Activated naive CD8-positive, alpha-beta T cell treated with anti-CD3 and anti-CD28 coated beads for 36 hours (primary cell): Measurements from ENCODE around the gene PDGFRB. TPM values are rescaled to one million over a fixed set of nuclear protein-coding genes. Genes with fewer than 3 reads are reported as not detected.
A peak's percentile ranks its signal among the peaks of the same experiment; 100 is the strongest.

Experiments used
- DNase-seq: peaks from one replicate; pipeline ENCODE4 v3.0.0; 2021
- H3K27ac Mint-ChIP-seq: one replicate; pipeline ENCODE4 v1.8.0; 2022; ENCODE audit warnings: mild to moderate bottlenecking, moderate library complexity, mixed read lengths
- H3K27me3 Mint-ChIP-seq: one replicate; pipeline ENCODE4 v1.8.0; 2022; ENCODE audit warnings: mild to moderate bottlenecking, mixed read lengths
- H3K36me3 Mint-ChIP-seq: one replicate; pipeline ENCODE4 v1.8.0; 2021; ENCODE audit warnings: mild to moderate bottlenecking, mixed read lengths
- H3K4me1 Mint-ChIP-seq: one replicate; pipeline ENCODE4 v1.8.0; 2021; ENCODE audit warnings: mixed read lengths
- H3K4me3 Mint-ChIP-seq: one replicate; pipeline ENCODE4 v1.8.0; 2022; ENCODE audit warnings: mild to moderate bottlenecking, moderate library complexity, mixed read lengths
- H3K9me3 Mint-ChIP-seq: one replicate; pipeline ENCODE4 v1.8.0; 2022; ENCODE audit warnings: mixed read lengths
- total RNA-seq, 2 experiments: library from RNA; stranded (reverse); gene quantifications; one replicate each; pipeline ENCODE4 v1.2.3, GENCODE V29; 2021

PDGFRB gene
- total RNA-seq, 2 experiments from 2014 or later: 1.1 to 1.5 TPM

DNA sequence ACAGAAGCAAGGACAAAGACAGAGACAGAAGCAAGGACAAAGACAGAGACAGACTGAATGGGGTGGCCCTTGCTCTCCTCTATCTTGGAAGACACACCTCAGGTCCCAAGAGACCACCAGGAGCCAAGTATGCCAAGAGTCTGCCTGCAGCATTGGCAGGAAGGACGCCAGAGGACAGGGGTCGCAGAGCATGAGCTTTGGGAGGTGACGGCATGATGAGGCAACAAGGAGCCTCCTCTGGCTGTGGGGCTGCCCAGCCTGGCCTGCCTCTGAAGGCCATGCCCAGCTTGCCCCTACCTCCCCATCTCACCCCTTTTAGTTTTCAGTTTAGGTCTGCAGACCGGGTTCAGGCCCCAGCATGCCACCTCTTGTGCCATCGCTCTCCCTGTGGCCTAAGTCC lies 17.6 kb downstream of the PDGFRB start:
- no peak for DNase-seq
- Mint-ChIP-seq H3K27me3 (no peaks in the 10 kb centered on the region), H3K4me1 (peaks cover 2% of the 10 kb centered on the region), H3K27ac (no peak overlapping the region), H3K9me3 (no peaks in the 10 kb centered on the region), H3K4me3 (no peak overlapping the region), H3K36me3 (no peaks in the 10 kb centered on the region)

GRCh38 chr5:150137168-150137957 lies 18.3 kb downstream of the PDGFRB start:
- DNase-seq: no peak
- H3K27ac Mint-ChIP-seq: no peak overlapping the region
- H3K27me3 Mint-ChIP-seq: no peaks in the 10 kb centered on the region
- H3K9me3 Mint-ChIP-seq: no peaks in the 10 kb centered on the region
- H3K36me3 Mint-ChIP-seq: no peaks in the 10 kb centered on the region
- no peaks in the 10 kb centered on the region for H3K4me1 Mint-ChIP-seq
- H3K4me3 Mint-ChIP-seq: no peak overlapping the region

DNA sequence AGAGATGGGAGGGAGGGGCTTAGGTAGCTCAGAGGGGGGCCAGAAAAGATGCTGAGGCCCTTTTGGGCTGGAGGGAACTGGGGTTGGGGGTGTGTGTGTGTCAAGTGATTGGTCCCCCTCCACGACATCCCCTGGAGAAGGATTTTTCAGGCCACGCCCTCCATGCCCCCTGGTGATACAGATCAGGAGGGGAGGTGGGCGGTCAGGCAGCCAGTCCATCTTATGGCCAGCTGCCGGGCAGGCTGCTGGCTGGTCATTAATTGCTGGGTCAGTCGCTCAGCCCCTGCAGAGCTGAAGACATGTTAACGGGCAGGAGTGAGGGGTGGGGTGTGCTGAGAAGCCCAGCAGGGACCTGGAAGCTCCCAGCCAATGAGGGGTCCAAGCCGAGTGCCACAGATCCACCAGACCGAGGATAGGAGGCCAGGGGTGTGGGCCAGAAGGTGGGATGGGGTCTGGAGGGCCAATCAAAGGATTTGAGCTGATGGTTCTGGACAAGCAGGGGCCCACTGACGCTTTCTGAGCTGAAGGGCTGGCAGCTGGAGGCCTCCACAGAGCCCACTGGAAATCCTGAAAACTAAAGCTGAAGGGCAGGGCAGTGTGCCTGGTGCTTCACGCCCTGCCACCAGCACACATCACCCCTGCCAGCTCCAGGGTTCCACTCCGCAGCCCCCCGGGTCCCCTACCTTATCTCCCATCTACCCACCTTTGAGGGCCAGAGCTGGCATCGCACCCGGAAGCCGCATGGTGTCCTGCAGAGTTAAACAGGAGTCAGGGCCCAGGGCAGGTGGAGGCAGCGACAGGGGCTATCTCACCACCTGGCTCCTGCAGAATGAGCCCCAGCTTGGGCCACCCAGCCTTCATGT lies 19.1 kb downstream of the PDGFRB start:
- no peak overlapping the region for H3K27ac Mint-ChIP-seq
- H3K4me1 Mint-ChIP-seq: no peaks in the 10 kb centered on the region
- no peaks in the 10 kb centered on the region for H3K27me3 Mint-ChIP-seq
- H3K36me3 Mint-ChIP-seq: no peaks in the 10 kb centered on the region
- H3K4me3 Mint-ChIP-seq: no peak overlapping the region
- H3K9me3 Mint-ChIP-seq: no peaks in the 10 kb centered on the region
- DNase-seq: no peak

DNA sequence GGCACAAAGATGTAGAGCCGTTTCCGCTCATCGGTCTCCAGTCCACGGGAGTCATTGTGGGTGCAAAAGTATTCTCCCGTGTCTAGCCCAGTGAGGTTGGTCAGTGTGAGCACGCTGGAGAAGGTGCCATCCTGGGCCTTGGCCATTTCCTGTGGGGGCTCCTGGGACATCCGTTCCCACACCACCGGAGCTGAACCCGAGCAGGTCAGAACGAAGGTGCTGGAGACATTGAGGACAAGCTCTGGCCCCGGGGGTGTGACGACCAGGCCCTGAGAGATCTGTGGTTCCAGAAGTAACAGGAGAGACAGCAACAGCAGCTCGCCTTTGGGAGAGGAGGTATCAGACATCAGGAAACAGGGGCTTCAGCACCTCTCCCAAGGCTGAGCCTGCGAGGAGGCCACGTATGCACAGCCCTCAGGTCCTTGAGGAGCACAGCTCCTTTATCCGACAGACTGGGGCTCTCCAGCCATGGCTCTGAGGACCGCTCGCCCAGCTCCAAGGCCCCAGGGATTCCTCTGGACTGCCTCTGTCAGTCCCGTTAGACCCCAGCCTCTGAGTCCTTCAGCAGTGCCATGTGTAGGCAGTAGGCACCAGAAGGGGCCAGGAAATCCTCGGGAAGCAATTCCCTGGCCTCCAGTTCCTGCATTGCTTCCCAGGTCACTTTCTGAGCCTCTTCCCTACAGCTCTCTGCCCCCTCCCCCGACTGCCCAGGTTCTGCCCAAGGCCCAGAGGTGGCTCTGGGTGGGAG lies 19.9 kb downstream of the PDGFRB start:
- Mint-ChIP-seq H3K36me3 (no peaks in the 10 kb centered on the region), H3K27me3 (no peaks in the 10 kb centered on the region), H3K4me3 (no peak overlapping the region), H3K9me3 (no peaks in the 10 kb centered on the region), H3K27ac (no peak overlapping the region), H3K4me1 (no peaks in the 10 kb centered on the region)
- no peak for DNase-seq

DNA sequence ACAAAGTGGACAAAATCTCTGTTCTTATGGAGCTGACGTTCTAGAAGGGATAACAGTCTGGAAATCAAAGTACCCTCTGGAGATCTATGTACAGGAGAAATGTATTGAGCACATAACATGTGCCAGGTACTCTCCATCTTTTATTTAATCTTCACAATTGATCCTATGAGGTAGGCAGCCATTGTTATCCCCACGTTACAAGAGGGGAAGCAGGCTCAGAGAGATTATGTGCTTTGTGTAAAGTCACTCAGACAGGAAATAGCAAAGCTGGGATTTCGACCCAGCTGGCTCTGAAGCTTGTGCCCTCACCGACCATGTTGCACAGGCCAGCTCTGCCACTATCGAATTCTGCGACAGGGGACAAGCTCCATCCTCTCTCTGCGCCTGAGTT lies 21.5 kb downstream of the PDGFRB start:
- Mint-ChIP-seq H3K9me3 (no peaks in the 10 kb centered on the region), H3K27ac (no peak overlapping the region), H3K4me3 (no peak overlapping the region), H3K36me3 (no peaks in the 10 kb centered on the region), H3K4me1 (no peaks in the 10 kb centered on the region), H3K27me3 (no peaks in the 10 kb centered on the region)
- DNase-seq: no peak

GRCh38 chr5:150133581-150134197 lies 22.0 kb downstream of the PDGFRB start:
- Mint-ChIP-seq H3K27me3 (no peaks in the 10 kb centered on the region), H3K9me3 (no peaks in the 10 kb centered on the region), H3K4me3 (no peak overlapping the region), H3K27ac (no peak overlapping the region), H3K4me1 (no peaks in the 10 kb centered on the region), H3K36me3 (no peaks in the 10 kb centered on the region)
- DNase-seq: no peak

- no peaks in the 10 kb centered on the region for H3K4me1 Mint-ChIP-seq
- no peaks in the 10 kb centered on the region for H3K27me3 Mint-ChIP-seq
- no peaks in the 10 kb centered on the region for H3K9me3 Mint-ChIP-seq
- H3K4me3 Mint-ChIP-seq: no peak overlapping the region
- no peak overlapping the region for H3K27ac Mint-ChIP-seq
- H3K36me3 Mint-ChIP-seq: no peaks in the 10 kb centered on the region
- no peak for DNase-seq
These were observed 22.9 kb downstream of the PDGFRB start for GRCh38 chr5:150132740-150133139.

DNA sequence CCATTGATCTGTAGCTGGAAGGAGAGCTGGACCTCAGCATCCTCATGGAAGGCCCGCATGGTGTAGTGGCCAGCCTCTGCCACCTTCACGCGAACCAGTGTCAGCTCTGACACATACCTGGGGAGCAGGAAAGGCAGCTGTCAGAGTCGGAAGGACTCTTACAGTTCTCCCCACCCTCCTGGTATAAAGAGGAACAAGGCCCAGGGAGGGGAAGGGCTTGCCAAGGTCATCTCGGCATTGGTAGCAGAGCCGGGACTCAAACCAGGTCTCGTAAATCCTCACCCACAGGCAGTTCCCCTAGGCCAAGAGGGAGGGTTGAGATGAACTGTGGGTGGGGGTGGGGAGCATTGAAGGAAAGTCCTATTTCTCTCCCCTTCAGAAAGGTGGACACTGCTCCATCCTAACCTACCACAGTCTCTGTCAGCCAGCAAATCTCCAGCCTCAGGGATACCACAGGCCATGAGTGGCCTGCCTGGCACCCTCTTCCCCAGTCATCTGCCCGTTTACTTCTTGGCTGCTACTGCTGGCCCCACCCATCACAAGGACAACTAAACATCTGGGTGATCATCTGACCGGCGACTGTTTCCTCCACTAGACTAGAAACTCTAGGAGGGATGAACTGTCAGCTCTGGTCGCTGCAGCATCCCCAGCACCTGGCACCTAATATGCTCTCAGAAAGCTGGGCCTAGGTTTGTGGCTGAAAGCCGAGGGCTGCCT lies 23.5 kb downstream of the PDGFRB start:
- Mint-ChIP-seq H3K27me3 (no peaks in the 10 kb centered on the region), H3K4me1 (no peaks in the 10 kb centered on the region), H3K27ac (no peak overlapping the region), H3K4me3 (no peak overlapping the region), H3K36me3 (no peaks in the 10 kb centered on the region), H3K9me3 (no peaks in the 10 kb centered on the region)
- DNase-seq: no peak

DNA sequence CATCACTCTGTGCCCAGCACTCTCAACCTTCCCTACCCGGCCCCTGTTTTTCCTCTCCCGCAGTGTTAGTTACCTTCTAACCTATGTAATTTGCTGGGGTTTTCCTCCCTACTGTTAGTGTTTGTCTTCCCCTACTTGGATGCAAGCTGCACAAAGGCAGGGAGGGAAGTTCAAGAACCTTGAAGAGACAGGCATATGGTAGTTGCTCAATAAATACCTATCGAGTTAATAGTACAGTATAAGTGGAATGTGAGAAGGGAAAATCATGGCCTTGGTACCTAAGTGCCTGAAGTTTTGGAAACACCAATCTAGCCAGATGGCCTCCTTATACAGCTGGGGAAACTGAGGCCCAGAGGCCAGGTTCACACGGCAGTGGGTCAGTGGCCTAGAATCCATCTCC lies 24.2 kb downstream of the PDGFRB start:
- DNase-seq: no peak
- H3K27me3 Mint-ChIP-seq: no peaks in the 10 kb centered on the region
- H3K4me1 Mint-ChIP-seq: no peaks in the 10 kb centered on the region
- H3K4me3 Mint-ChIP-seq: no peak overlapping the region
- H3K36me3 Mint-ChIP-seq: no peaks in the 10 kb centered on the region
- H3K9me3 Mint-ChIP-seq: no peaks in the 10 kb centered on the region
- no peak overlapping the region for H3K27ac Mint-ChIP-seq

DNA sequence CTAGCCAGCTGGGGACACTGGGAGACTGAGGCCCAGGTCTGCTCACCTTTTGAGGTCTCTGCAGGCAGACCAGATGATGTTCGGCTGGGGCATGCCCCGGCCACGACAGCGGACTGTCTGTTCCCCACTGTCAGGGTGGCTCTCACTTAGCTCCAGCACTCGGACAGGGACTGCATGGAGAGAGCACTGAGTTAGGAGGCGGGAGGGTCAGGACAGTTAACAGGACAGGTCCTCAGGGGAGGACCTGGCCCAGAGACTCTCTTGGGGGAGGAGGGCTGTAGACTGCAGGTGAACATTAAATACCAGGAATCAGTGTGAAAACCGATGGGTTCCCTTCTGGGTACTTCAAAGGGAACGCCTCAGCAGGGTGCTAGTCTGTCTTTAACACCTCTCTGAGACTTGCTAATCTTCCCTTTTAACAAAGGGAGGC lies 25.1 kb downstream of the PDGFRB start:
- H3K4me3 Mint-ChIP-seq: no peak overlapping the region
- H3K4me1 Mint-ChIP-seq: no peaks in the 10 kb centered on the region
- H3K36me3 Mint-ChIP-seq: no peaks in the 10 kb centered on the region
- H3K27me3 Mint-ChIP-seq: no peaks in the 10 kb centered on the region
- no peaks in the 10 kb centered on the region for H3K9me3 Mint-ChIP-seq
- no peak for DNase-seq
- H3K27ac Mint-ChIP-seq: no peak overlapping the region

DNA sequence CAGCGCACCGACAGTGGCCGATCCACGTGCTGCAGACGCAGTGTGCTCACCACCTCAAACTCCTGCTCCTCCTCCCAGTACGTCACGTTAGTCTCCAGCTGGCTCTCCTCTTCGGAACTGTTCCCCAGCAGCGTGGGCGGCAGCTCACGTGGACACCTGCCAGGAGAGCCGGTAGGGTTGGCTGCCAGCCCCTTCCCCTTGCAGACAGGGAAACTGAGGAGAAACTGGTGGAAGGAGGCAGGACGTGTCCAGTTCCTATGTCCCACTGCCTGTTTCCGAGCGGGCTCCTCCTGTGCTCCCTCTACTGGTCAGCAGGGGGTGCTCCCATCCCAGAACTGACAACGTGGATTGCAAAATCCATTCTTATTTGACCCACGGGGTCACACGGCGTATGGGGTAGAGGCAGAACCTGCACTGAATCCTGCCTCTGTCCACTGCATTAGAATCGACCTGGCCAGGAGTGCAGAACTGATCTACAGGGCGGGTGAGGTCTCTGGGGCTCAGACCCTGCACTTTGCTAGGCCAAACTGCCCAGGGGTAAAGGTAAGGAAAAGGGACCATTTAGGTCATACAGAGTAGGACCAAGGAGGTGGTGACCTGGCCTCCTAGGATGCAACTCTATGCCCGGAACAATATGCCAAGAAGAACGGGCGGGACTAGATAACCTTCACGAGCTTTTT lies 25.7 kb downstream of the PDGFRB start:
- Mint-ChIP-seq H3K36me3 (no peaks in the 10 kb centered on the region), H3K9me3 (no peaks in the 10 kb centered on the region), H3K27ac (no peak overlapping the region), H3K27me3 (no peaks in the 10 kb centered on the region), H3K4me3 (no peak overlapping the region), H3K4me1 (no peaks in the 10 kb centered on the region)
- DNase-seq: peak; percentile 47

GRCh38 chr5:150129454-150129812 lies 26.2 kb downstream of the PDGFRB start:
- Mint-ChIP-seq H3K4me3 (no peak overlapping the region), H3K27me3 (no peaks in the 10 kb centered on the region), H3K9me3 (no peaks in the 10 kb centered on the region), H3K27ac (no peak overlapping the region), H3K4me1 (no peaks in the 10 kb centered on the region), H3K36me3 (no peaks in the 10 kb centered on the region)
- DNase-seq: no peak

- no peaks in the 10 kb centered on the region for H3K27me3 Mint-ChIP-seq
- H3K27ac Mint-ChIP-seq: no peak overlapping the region
- H3K4me1 Mint-ChIP-seq: no peaks in the 10 kb centered on the region
- H3K36me3 Mint-ChIP-seq: no peaks in the 10 kb centered on the region
- DNase-seq: no peak
- H3K4me3 Mint-ChIP-seq: no peak overlapping the region
- H3K9me3 Mint-ChIP-seq: no peaks in the 10 kb centered on the region
These were observed 28.8 kb downstream of the PDGFRB start for GRCh38 chr5:150126921-150127265.
